Measurements from ENCODE around the gene SOHLH2.

GRCh38 chr13:36126491-36126890, 87.9 kb downstream of the SOHLH2 start:
- TF ChIP-seq CTCF (IDR thresholded peaks at IDR 0.05; ENCODE audit: low read depth, low read length): no peak
- TF ChIP-seq POLR2A (IDR thresholded peaks at IDR 0.05; ENCODE audit: extremely low read depth, insufficient read length): no peak
- TF ChIP-seq MAX (IDR thresholded peaks at IDR 0.05; ENCODE audit: low read depth, low read length): no peak
- TF ChIP-seq MYC (IDR thresholded peaks at IDR 0.05; ENCODE audit: low read depth, low read length): no peak
